ENCODE measurements around the gene EML6. TPM values are rescaled to one million over a fixed set of nuclear protein-coding genes. Genes with fewer than 3 reads are reported as not detected.
"Not testable (repeated sequence)": the region's sequence is repeated elsewhere in the genome, so short reads cannot be mapped to it uniquely, and the experiment has no call there.

The EML6 gene
- total RNA-seq, 1 donor from 2014 or later: 0.44 TPM

DNA sequence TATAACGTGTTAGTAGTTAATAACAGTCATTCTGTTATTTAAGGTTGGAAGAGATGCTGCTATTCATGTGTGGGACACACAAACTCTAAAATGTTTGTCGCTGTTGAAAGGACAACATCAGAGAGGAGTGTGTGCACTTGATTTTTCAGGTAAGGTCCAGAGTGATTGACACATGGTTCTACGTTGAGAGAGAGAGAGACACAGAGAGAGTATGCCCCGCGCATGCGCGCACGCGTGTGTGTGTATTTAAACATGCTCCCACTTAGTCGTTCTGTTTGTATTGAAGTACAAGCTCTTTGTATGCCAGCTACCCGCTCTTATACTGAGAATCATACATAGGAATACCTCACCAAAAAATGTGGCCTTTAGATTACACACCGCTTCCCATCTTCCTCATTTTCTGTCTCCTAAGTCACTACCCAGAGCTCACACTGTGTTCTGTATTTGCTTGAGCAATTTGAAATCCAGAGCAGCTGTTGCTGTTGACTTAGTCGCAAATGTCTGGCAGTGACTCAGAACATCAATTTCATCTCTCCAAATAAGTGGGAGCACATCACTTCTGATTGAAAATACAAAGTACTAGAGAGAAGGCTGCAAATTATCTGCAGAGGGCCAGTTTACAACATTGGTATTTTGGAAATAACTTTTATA, 148.1 kb downstream of the EML6 start:
- no peak overlapping the region for H3K4me3 Mint-ChIP-seq
- intact Hi-C loops (cut with micrococcal nuclease): no loop called here
- H3K9me3 Mint-ChIP-seq: no peaks in the 10 kb centered on the region
- no peak for DNase-seq (ENCODE audit: low spot score)
- H3K4me1 Mint-ChIP-seq (ENCODE audit: low read depth): peaks cover 13% of the 10 kb centered on the region
- H3K27ac Mint-ChIP-seq: no peak overlapping the region
- H3K36me3 Mint-ChIP-seq (ENCODE audit: low read depth): no peaks in the 10 kb centered on the region
- H3K27me3 Mint-ChIP-seq (ENCODE audit: insufficient read depth): peaks cover 12% of the 10 kb centered on the region

DNA sequence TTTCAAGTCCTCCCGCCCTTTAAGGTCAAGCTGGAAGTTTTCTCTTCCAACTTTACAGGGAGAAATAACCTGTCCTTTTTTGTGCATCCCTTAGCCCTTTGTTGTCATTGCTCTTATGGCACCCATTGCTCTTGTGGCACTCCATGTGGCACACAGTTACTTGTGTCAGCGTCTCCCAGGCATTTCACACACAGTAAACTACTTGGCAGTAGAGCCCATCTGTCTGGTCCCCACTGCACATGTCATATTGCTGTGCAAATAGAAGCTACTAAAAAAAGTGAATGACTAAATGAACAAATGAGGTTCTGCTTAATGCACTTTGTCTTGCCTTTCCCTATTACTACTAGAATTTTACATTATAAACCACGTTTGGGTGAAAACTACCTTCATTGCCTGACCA, 149.3 kb downstream of the EML6 start:
- peaks cover 12% of the 10 kb centered on the region for H3K27me3 Mint-ChIP-seq (ENCODE audit: insufficient read depth)
- H3K36me3 Mint-ChIP-seq (ENCODE audit: low read depth): no peaks in the 10 kb centered on the region

DNA sequence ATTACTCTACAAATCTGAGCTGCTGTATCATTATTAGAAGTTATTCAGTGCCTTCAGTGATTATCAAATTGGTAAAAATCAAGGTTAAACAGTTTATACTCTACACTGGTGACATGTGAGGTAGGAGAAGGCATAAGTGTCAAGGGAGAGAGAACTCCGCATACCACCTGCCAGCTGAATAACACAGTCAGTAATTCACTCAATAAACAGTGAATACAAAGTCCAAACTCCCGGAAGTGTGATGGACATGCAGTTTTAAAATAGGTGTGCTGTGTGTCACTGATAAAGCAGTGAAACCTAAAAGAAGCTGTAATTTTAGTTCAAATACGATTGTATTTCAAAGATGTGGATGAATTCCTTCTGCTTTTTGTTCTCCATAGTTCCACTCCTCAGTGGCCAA, 149.8 kb downstream of the EML6 start:
- H3K9me3 Mint-ChIP-seq; DNase-seq (ENCODE audit: low spot score); H3K27ac Mint-ChIP-seq; H3K4me1 Mint-ChIP-seq (ENCODE audit: low read depth); H3K36me3 Mint-ChIP-seq (ENCODE audit: low read depth); intact Hi-C loops (cut with micrococcal nuclease); H3K4me3 Mint-ChIP-seq: not testable (repeated sequence)
- peaks cover 12% of the 10 kb centered on the region for H3K27me3 Mint-ChIP-seq (ENCODE audit: insufficient read depth)

More for the DNA sequence above, 149.3 kb downstream of the EML6 start:
- peaks cover 2% of the 10 kb centered on the region for H3K4me1 Mint-ChIP-seq (ENCODE audit: low read depth)
- H3K27ac Mint-ChIP-seq: no peak overlapping the region
- H3K4me3 Mint-ChIP-seq: no peak overlapping the region
- DNase-seq (ENCODE audit: low spot score): no peak
- intact Hi-C loops (cut with micrococcal nuclease): no loop called here
- no peaks in the 10 kb centered on the region for H3K9me3 Mint-ChIP-seq

DNA sequence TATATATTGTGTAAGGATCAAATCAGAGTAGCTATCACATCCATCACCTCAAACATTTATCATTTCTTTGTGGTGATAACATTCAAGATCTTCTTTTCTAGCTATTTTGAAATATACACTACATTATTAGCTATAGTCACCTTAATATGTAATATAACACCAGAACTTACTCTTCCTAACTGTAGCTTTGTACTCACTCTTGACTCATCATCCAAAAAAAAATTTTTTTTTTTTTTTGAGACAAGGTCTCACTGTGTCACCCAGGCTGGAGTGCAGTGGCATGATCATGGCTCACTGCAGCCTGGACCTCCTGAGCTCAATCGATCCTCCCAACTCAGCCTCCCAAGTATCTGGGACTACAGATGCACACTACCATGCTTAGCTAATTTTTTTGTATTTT, 153.3 kb downstream of the EML6 start:
- no peaks in the 10 kb centered on the region for H3K9me3 Mint-ChIP-seq
- H3K4me3 Mint-ChIP-seq: no peak overlapping the region
- no peaks in the 10 kb centered on the region for H3K36me3 Mint-ChIP-seq (ENCODE audit: low read depth)
- no peak overlapping the region for H3K27ac Mint-ChIP-seq
- no peak for DNase-seq (ENCODE audit: low spot score)
- peaks cover 17% of the 10 kb centered on the region for H3K27me3 Mint-ChIP-seq (ENCODE audit: insufficient read depth)
- intact Hi-C loops (cut with micrococcal nuclease): no loop called here
- H3K4me1 Mint-ChIP-seq (ENCODE audit: low read depth): no peaks in the 10 kb centered on the region

DNA sequence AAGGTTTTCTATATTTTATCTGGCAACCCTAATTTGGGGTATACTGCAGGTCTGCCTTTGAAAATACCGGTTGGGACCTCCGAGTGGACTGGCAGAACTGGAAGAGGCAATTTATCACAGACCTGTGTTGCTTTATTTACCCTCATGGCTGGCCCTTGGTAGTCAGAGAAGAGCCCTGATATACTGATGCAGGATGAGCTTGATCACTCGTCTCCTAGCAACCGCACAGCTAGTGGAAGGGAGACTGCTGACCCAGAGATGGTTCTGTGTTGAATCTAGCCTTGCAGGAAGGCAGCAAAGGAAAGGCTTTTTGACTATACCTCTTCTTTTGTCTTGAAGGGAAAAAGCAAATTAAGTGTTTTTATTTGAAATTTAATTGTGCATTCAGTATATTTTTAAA, 154.7 kb downstream of the EML6 start:
- no peaks in the 10 kb centered on the region for H3K4me1 Mint-ChIP-seq (ENCODE audit: low read depth)
- H3K27ac Mint-ChIP-seq: no peak overlapping the region
- no peak for DNase-seq (ENCODE audit: low spot score)
- peaks cover 12% of the 10 kb centered on the region for H3K27me3 Mint-ChIP-seq (ENCODE audit: insufficient read depth)
- intact Hi-C loops (cut with micrococcal nuclease): no loop called here
- no peaks in the 10 kb centered on the region for H3K9me3 Mint-ChIP-seq
- no peak overlapping the region for H3K4me3 Mint-ChIP-seq
- no peaks in the 10 kb centered on the region for H3K36me3 Mint-ChIP-seq (ENCODE audit: low read depth)

DNA sequence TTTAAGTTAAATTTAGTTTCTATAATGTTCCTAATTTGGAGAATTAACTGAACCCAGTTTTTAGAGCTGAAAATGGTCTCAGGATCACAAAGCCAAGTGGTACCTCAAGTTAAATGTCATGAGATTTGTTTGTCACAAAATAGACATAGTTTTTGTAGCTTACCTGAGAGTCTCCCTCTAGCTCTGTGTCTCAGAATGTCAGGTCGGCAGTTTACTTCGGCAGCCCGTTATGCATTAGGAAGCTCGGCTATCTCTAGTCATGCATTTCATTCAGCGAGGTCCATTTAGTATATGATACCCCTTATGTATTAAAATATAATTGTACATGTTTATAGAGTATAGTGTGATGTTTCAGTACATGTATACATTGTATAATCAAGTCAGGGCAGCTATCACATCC, 155.6 kb downstream of the EML6 start:
- no peak overlapping the region for H3K27ac Mint-ChIP-seq
- intact Hi-C loops (cut with micrococcal nuclease): no loop called here
- DNase-seq (ENCODE audit: low spot score): no peak
- H3K4me1 Mint-ChIP-seq (ENCODE audit: low read depth): no peaks in the 10 kb centered on the region
- H3K27me3 Mint-ChIP-seq (ENCODE audit: insufficient read depth): peaks cover 12% of the 10 kb centered on the region
- H3K36me3 Mint-ChIP-seq (ENCODE audit: low read depth): no peaks in the 10 kb centered on the region
- H3K4me3 Mint-ChIP-seq: no peak overlapping the region
- no peaks in the 10 kb centered on the region for H3K9me3 Mint-ChIP-seq

DNA sequence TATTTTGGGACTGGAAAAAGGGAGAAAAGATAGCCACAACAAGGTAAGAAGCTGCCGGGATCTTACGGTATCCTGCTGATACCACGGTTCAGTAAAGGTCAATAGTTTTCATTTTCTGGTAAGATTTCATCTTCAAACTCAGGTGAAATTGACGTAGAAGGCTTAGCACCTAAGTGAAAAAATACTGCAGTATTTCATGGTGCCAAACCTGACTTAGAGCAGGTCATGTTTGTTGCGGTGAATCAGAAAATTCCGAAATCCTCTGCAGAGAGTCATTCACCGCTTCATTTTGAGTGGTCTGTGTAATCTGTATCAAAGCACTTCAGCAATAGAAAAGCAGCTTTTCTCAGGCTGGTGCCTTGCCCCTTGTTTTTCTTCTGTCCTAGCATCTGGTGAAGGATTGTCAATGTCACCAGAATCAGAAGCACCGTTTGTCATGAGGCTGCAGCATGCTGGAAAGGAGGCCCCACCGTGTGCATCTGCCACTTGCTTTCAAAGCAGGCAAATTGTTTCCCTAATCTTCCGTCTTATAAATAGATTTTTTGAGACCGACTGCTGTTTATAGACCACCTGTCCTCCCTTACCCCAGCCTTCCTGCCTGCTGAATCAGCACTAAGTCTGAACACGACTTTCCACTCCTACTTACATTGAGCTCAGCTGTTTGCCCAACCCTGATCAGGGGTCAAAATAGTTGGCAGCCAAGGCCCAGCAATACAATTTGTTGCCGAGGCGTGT, 156.3 kb downstream of the EML6 start:
- no peaks in the 10 kb centered on the region for H3K9me3 Mint-ChIP-seq
- no peak overlapping the region for H3K4me3 Mint-ChIP-seq
- no peak for DNase-seq (ENCODE audit: low spot score)
- no peaks in the 10 kb centered on the region for H3K36me3 Mint-ChIP-seq (ENCODE audit: low read depth)
- intact Hi-C loops (cut with micrococcal nuclease): no loop called here
- no peaks in the 10 kb centered on the region for H3K4me1 Mint-ChIP-seq (ENCODE audit: low read depth)
- H3K27ac Mint-ChIP-seq: no peak overlapping the region
- peaks cover 12% of the 10 kb centered on the region for H3K27me3 Mint-ChIP-seq (ENCODE audit: insufficient read depth)

DNA sequence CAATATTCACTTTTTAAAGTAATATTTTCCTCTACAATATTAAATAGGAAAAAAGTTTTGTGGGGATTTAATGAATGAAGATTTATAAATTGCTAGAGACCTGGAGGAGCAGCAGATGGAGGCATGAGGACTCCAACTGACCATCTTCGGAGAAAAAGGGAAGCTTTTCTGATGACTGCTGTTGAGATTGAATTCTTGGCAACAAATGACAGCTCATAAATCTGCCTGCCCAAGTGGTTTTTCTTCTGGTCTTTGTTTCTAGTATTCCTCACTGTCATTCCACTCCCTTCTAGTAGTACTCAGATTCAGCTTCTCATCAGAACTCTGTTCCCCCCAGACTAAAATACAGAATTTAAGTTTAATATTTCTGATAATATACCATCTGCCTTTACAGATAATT, 157.0 kb downstream of the EML6 start:
- H3K4me3 Mint-ChIP-seq: no peak overlapping the region
- H3K27me3 Mint-ChIP-seq (ENCODE audit: insufficient read depth): peaks cover 10% of the 10 kb centered on the region
- no peaks in the 10 kb centered on the region for H3K9me3 Mint-ChIP-seq
- H3K36me3 Mint-ChIP-seq (ENCODE audit: low read depth): no peaks in the 10 kb centered on the region
- no peak overlapping the region for H3K27ac Mint-ChIP-seq
- no peak for DNase-seq (ENCODE audit: low spot score)
- H3K4me1 Mint-ChIP-seq (ENCODE audit: low read depth): no peaks in the 10 kb centered on the region
- intact Hi-C loops (cut with micrococcal nuclease): no loop called here

DNA sequence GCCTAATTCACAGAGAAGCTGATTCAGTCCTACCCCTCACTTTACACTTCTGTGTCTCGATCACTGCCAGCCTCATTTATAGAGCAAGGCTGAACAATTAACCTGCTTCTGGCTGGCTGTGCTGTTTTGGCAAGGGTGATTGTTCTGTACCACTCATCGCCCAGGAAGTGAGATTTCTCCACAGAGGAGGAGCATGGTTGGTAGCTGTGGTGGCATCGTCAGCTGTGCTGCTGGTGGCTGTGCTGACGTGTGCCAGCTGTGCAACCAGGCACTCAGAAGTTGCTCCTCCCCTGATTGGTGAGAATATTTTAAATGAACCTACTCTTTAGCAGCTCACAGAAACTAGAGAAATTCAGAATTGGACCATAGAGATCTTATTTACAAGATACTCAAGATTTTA, 158.3 kb downstream of the EML6 start:
- no peaks in the 10 kb centered on the region for H3K4me1 Mint-ChIP-seq (ENCODE audit: low read depth)
- H3K36me3 Mint-ChIP-seq (ENCODE audit: low read depth): no peaks in the 10 kb centered on the region
- H3K9me3 Mint-ChIP-seq: no peaks in the 10 kb centered on the region
- intact Hi-C loops (cut with micrococcal nuclease): no loop called here
- peaks cover 5% of the 10 kb centered on the region for H3K27me3 Mint-ChIP-seq (ENCODE audit: insufficient read depth)
- no peak for DNase-seq (ENCODE audit: low spot score)
- no peak overlapping the region for H3K4me3 Mint-ChIP-seq
- no peak overlapping the region for H3K27ac Mint-ChIP-seq

DNA sequence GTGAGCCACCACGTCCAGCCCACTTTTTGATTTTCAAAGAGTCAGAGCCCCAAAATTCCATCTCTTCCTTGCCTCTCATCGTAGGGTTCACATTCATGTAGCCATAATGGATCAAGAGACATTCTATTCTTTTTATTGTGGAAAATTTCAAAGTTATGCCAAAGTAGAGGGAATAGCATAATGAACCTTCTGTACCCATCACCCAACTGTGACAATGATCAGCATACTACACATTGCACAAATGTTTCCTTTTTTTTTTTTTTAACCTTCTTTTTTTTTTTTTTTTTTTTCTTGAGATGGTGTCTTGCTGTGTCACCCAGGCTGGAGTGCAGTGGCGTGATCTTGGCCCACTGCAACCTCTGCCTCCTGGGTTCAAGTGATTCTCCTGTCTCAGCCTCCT, 162.4 kb downstream of the EML6 start:
- Mint-ChIP-seq H3K27ac (no peak overlapping the region), H3K36me3 (ENCODE audit: low read depth) (no peaks in the 10 kb centered on the region), H3K4me1 (ENCODE audit: low read depth) (no peaks in the 10 kb centered on the region), H3K4me3 (no peak overlapping the region), H3K27me3 (ENCODE audit: insufficient read depth) (peaks cover 3% of the 10 kb centered on the region), H3K9me3 (no peaks in the 10 kb centered on the region)
- intact Hi-C loops (cut with micrococcal nuclease): no loop called here
- DNase-seq (ENCODE audit: low spot score): no peak

DNA sequence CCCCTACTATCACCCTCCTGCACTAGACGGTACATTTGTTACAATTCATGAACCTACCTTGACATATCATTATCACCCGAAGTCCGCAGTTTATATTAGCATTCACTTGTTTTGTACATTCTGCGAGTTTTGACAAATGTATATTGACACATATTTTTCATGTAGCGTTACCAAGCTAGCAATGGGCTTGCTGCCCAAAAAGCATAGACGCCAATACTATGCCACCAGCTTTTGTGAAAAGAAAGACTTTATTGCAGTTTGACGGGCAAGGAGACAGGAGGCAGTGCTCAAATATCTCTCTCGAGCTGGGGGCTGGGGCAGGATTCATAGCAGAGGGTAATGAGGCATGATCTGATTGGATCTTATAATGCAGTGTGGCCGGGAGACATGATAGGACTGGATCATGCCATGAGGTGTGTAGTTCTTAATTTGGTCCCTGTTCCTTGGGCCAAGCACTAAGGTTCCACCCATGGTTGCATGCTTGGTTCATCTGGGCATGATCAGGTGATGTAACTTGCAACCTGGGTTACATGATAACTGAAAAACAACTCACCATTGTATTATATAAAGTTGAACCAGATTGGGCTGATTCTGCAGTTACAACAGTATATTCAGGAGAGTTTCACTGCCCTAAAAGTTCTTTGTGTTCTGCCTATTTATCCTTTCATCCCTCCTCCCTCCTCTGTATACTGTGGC, 164.5 kb downstream of the EML6 start:
- Mint-ChIP-seq H3K9me3 (no peaks in the 10 kb centered on the region), H3K4me3 (no peak overlapping the region), H3K27me3 (ENCODE audit: insufficient read depth) (peaks cover 3% of the 10 kb centered on the region), H3K4me1 (ENCODE audit: low read depth) (no peaks in the 10 kb centered on the region), H3K27ac (no peak overlapping the region), H3K36me3 (ENCODE audit: low read depth) (no peaks in the 10 kb centered on the region)
- DNase-seq (ENCODE audit: low spot score): no peak
- intact Hi-C loops (cut with micrococcal nuclease): no loop called here

DNA sequence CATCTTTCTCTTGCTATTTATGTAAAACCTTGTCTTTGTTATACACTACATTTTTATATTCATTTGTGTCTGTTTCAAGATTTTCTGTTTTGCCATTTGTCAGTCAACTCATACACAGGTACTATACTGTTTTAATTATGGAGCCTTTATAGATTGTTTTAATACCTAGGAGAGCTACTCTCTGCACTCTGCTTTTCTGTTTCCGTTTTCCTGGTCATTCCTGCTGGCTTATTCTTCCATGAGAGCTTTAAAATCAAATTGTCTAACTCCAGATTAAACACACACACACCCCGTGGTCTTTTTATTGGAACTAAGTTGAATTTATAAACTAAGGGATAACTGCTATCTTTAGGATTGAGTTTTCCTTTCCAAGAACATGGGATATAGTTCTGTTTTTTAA, 165.6 kb downstream of the EML6 start:
- H3K4me3 Mint-ChIP-seq: no peak overlapping the region
- no peak overlapping the region for H3K27ac Mint-ChIP-seq
- H3K27me3 Mint-ChIP-seq (ENCODE audit: insufficient read depth): peaks cover 3% of the 10 kb centered on the region
- H3K4me1 Mint-ChIP-seq (ENCODE audit: low read depth): no peaks in the 10 kb centered on the region
- no peaks in the 10 kb centered on the region for H3K9me3 Mint-ChIP-seq
- intact Hi-C loops (cut with micrococcal nuclease): no loop called here
- H3K36me3 Mint-ChIP-seq (ENCODE audit: low read depth): no peaks in the 10 kb centered on the region
- DNase-seq (ENCODE audit: low spot score): no peak

DNA sequence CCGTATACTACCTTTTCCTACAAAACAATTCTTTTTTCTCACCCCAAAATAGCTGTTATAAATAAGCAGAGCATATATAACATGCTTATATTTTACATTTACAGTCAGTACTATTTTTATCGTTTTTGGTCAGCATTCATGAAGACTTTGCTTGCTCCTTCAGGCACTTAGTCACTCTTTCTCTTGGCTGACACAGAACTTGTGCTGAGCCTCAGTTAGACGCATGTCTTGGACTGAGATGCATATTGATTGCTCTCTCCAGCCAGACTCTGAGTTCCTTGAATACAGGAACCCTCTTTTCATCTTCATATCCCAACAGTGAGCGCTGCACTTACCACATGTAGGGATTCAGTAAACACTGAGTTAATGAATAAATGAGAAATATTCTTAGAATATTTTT, 168.4 kb downstream of the EML6 start:
- no peak for DNase-seq (ENCODE audit: low spot score)
- Mint-ChIP-seq H3K36me3 (ENCODE audit: low read depth) (no peaks in the 10 kb centered on the region), H3K9me3 (no peaks in the 10 kb centered on the region), H3K4me3 (no peak overlapping the region), H3K27ac (no peak overlapping the region), H3K27me3 (ENCODE audit: insufficient read depth) (peaks cover 3% of the 10 kb centered on the region), H3K4me1 (ENCODE audit: low read depth) (no peaks in the 10 kb centered on the region)
- intact Hi-C loops (cut with micrococcal nuclease): no loop called here
